Measurements from ENCODE around the gene ZYX. TPM values are rescaled to one million over a fixed set of nuclear protein-coding genes. Genes with fewer than 3 reads are reported as not detected.

Gene ZYX
- total and polyA plus RNA-seq, 2 of the 13 experiments (the other 11 are each of a cell fraction or from before 2014, with no cell fraction given) = 9.9 to 13.7 TPM

DNA sequence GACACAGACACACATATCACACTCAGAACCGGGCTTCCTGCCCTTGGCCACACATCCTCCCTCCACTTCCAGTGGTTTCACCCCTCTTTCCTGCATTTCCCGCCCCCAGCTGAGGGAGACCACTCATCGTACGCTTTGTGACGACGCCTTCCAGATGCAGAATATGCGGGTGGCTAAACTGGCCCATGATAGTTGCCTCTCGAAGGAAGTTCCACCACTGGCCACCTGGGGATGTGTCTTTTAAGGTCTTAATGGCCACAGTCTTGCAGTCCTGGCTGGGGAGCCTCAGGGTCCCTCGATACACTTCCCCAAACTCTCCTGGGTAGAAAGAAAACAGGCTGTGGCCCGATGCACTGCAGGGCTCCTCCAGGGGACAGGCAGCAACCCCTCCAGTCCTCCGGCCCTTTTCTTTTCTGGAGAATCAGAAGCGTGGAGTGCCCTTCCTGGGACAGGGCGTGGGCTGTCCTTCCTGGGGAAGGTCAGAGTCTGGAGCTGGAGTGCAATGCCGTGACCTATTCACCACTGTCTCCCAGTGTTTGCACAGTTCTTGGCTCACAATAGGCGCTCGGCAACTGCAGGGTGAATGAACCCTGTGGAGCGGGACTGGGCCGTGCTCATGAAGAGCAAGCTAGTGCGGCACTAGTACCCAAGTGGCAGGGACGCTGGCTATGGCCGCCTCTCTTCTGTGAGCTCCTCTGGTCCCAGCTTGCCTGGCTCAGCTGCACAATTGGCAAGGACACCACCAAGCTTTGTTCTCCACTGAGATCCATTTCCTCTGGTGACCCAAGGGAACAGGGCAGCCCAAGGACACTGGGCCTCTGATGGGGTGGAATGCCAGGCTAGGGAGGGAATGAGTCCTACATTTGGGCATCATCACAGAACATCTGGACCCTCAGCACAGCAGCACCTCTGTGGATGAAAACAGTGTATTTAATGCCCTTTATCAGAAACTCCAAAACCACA is 14.3 kb downstream of the ZYX start (continued):
- TF ChIP-seq, protein P1, sequence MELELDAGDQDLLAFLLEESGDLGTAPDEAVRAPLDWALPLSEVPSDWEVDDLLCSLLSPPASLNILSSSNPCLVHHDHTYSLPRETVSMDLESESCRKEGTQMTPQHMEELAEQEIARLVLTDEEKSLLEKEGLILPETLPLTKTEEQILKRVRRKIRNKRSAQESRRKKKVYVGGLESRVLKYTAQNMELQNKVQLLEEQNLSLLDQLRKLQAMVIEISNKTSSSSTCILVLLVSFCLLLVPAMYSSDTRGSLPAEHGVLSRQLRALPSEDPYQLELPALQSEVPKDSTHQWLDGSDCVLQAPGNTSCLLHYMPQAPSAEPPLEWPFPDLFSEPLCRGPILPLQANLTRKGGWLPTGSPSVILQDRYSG (CRISPR knock-in tag; IDR thresholded peaks at IDR 0.05) = no peak
- TF ChIP-seq KDM3A (CRISPR knock-in tag; IDR thresholded peaks at IDR 0.05; ENCODE audit: low read depth) (peak; percentile 43; the same call in 1 of the 2 replicates), ATF7 (IDR thresholded peaks at IDR 0.05) (no peak), ATF7 (CRISPR knock-in tag; IDR thresholded peaks at IDR 0.05) (no peak), SRSF4 (IDR thresholded peaks at IDR 0.05; ENCODE audit: low read depth, low read length, poor library complexity, severe bottlenecking) (no peak), ELF3 (CRISPR knock-in tag; IDR thresholded peaks at IDR 0.05) (peak; percentile 56), POLR2AphosphoS5 (IDR thresholded peaks at IDR 0.05; ENCODE audit: low read depth, low read length) (no peak; the same call in 1 of the 2 replicates), ZKSCAN1 (IDR thresholded peaks at IDR 0.05; ENCODE audit: low read length) (no peak), ADNP (CRISPR knock-in tag; IDR thresholded peaks at IDR 0.05) (no peak), SRF (IDR thresholded peaks at IDR 0.05; ENCODE audit: low read depth, low read length) (no peak), HMG20B (CRISPR knock-in tag; conservative IDR thresholded peaks at IDR 0.05) (no peak), ZNF761 (CRISPR knock-in tag; conservative IDR thresholded peaks at IDR 0.05) (peak; percentile 93), TBP (CRISPR knock-in tag; IDR thresholded peaks at IDR 0.05) (no peak), SUZ12 (IDR thresholded peaks at IDR 0.05; ENCODE audit: low read depth, low read length) (no peak), SATB2 (CRISPR knock-in tag; IDR thresholded peaks at IDR 0.05) (no peak), THYN1 (CRISPR knock-in tag; IDR thresholded peaks at IDR 0.05; ENCODE audit: borderline replicate concordance, low read depth) (no peak), IKZF4 (CRISPR knock-in tag; IDR thresholded peaks at IDR 0.05; ENCODE audit: borderline replicate concordance, low read depth, not compliant biosample characterization) (no peak), CCDC6 (CRISPR knock-in tag; IDR thresholded peaks at IDR 0.05) (no peak), HOXA9 (CRISPR knock-in tag; IDR thresholded peaks at IDR 0.05; ENCODE audit: borderline replicate concordance) (no peak), THAP11 (CRISPR knock-in tag; IDR thresholded peaks at IDR 0.05) (peak; percentile 60; the same call in 1 of the 2 replicates), ZNF296 (CRISPR knock-in tag; conservative IDR thresholded peaks at IDR 0.05) (peak; percentile 78; the same call in 1 of the 2 replicates), MAZ (IDR thresholded peaks at IDR 0.05; ENCODE audit: borderline replicate concordance, low read depth, low read length) (no peak), MAZ (CRISPR knock-in tag; IDR thresholded peaks at IDR 0.05; ENCODE audit: low read depth) (no peak), ZNF282 (IDR thresholded peaks at IDR 0.05; ENCODE audit: partially characterized antibody) (no peak), ZNF383 (CRISPR knock-in tag; IDR thresholded peaks at IDR 0.05; ENCODE audit: borderline replicate concordance) (no peak), YEATS4 (CRISPR knock-in tag; IDR thresholded peaks at IDR 0.05; ENCODE audit: borderline replicate concordance) (peak; percentile 60; the same call in 1 of the 2 replicates)
- TF ChIP-seq, protein P2, sequence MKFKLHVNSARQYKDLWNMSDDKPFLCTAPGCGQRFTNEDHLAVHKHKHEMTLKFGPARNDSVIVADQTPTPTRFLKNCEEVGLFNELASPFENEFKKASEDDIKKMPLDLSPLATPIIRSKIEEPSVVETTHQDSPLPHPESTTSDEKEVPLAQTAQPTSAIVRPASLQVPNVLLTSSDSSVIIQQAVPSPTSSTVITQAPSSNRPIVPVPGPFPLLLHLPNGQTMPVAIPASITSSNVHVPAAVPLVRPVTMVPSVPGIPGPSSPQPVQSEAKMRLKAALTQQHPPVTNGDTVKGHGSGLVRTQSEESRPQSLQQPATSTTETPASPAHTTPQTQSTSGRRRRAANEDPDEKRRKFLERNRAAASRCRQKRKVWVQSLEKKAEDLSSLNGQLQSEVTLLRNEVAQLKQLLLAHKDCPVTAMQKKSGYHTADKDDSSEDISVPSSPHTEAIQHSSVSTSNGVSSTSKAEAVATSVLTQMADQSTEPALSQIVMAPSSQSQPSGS (CRISPR knock-in tag; IDR thresholded peaks at IDR 0.05) = no peak
- TF ChIP-seq, protein P3, sequence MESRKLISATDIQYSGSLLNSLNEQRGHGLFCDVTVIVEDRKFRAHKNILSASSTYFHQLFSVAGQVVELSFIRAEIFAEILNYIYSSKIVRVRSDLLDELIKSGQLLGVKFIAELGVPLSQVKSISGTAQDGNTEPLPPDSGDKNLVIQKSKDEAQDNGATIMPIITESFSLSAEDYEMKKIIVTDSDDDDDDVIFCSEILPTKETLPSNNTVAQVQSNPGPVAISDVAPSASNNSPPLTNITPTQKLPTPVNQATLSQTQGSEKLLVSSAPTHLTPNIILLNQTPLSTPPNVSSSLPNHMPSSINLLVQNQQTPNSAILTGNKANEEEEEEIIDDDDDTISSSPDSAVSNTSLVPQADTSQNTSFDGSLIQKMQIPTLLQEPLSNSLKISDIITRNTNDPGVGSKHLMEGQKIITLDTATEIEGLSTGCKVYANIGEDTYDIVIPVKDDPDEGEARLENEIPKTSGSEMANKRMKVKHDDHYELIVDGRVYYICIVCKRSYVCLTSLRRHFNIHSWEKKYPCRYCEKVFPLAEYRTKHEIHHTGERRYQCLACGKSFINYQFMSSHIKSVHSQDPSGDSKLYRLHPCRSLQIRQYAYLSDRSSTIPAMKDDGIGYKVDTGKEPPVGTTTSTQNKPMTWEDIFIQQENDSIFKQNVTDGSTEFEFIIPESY (CRISPR knock-in tag; IDR thresholded peaks at IDR 0.05) = no peak

All from HepG2 (cell line).